ENCODE measurements around the gene STAG1.

STAG1 gene

GRCh38 chr3:136444581-136444980 lies 307.6 kb downstream of the STAG1 start:
- no peak overlapping the region for H2AFZ ChIP-seq (ENCODE audit: low read length)
- H3K9ac ChIP-seq (ENCODE audit: low read depth, low read length, poor library complexity, severe bottlenecking): no peak overlapping the region
- H3K27me3 ChIP-seq (ENCODE audit: insufficient read depth, low read length, poor library complexity, severe bottlenecking): no peaks in the 10 kb centered on the region
- no peak overlapping the region for H3K4me2 ChIP-seq (ENCODE audit: low read depth, low read length, poor library complexity, severe bottlenecking)
- no peaks in the 10 kb centered on the region for H3K9me2 ChIP-seq (replicated peaks; ENCODE audit: low read depth, low read length)
- H3K4me3 ChIP-seq (ENCODE audit: low read length, poor library complexity, severe bottlenecking): no peak overlapping the region
- peaks cover 36% of the 10 kb centered on the region; the same call in 1 of the 2 replicates for H3K36me3 ChIP-seq (ENCODE audit: insufficient read depth, low read length)
- H3F3A ChIP-seq (ENCODE audit: low read depth): no peaks in the 10 kb centered on the region
- TF ChIP-seq EZH2phosphoT487 (IDR thresholded peaks at IDR 0.05; ENCODE audit: borderline replicate concordance) (no peak), CTCF (conservative IDR thresholded peaks at IDR 0.05; ENCODE audit: low read length) (no peak)
- H3K9me3 ChIP-seq (ENCODE audit: insufficient read depth, low read depth, low read length): no peaks in the 10 kb centered on the region
- no peaks in the 10 kb centered on the region for H4K20me1 ChIP-seq (ENCODE audit: insufficient read depth, low read length, poor library complexity, severe bottlenecking)
- no peaks in the 10 kb centered on the region for H3K79me2 ChIP-seq (ENCODE audit: insufficient read depth, low read length)
- H3K4me1 ChIP-seq (ENCODE audit: insufficient read depth, low read length, poor library complexity, severe bottlenecking): no peaks in the 10 kb centered on the region

- Histone ChIP-seq H4K20me1 (ENCODE audit: insufficient read depth, low read length, poor library complexity, severe bottlenecking) (no peaks in the 10 kb centered on the region), H3K9ac (ENCODE audit: low read depth, low read length, poor library complexity, severe bottlenecking) (no peak overlapping the region), H3K4me3 (ENCODE audit: low read length, poor library complexity, severe bottlenecking) (no peak overlapping the region), H2AFZ (ENCODE audit: low read length) (no peak overlapping the region), H3K9me2 (replicated peaks; ENCODE audit: low read depth, low read length) (no peaks in the 10 kb centered on the region), H3K4me2 (ENCODE audit: low read depth, low read length, poor library complexity, severe bottlenecking) (no peak overlapping the region), H3K27me3 (ENCODE audit: insufficient read depth, low read length, poor library complexity, severe bottlenecking) (no peaks in the 10 kb centered on the region), H3F3A (ENCODE audit: low read depth) (no peaks in the 10 kb centered on the region), H3K36me3 (ENCODE audit: insufficient read depth, low read length) (peaks cover 40% of the 10 kb centered on the region; the same call in 1 of the 2 replicates), H3K9me3 (ENCODE audit: insufficient read depth, low read depth, low read length) (no peaks in the 10 kb centered on the region), H3K79me2 (ENCODE audit: insufficient read depth, low read length) (no peaks in the 10 kb centered on the region), H3K4me1 (ENCODE audit: insufficient read depth, low read length, poor library complexity, severe bottlenecking) (no peaks in the 10 kb centered on the region)
- no peak for TF ChIP-seq CTCF (conservative IDR thresholded peaks at IDR 0.05; ENCODE audit: low read length)
- no peak for TF ChIP-seq EZH2phosphoT487 (IDR thresholded peaks at IDR 0.05; ENCODE audit: borderline replicate concordance)
Measured at GRCh38 chr3:136437043-136437442, 315.1 kb downstream of the STAG1 start.

- H3F3A ChIP-seq (ENCODE audit: low read depth): no peaks in the 10 kb centered on the region
- H3K9me3 ChIP-seq (ENCODE audit: insufficient read depth, low read depth, low read length): no peaks in the 10 kb centered on the region
- no peaks in the 10 kb centered on the region for H3K9me2 ChIP-seq (replicated peaks; ENCODE audit: low read depth, low read length)
- H3K4me2 ChIP-seq (ENCODE audit: low read depth, low read length, poor library complexity, severe bottlenecking): no peak overlapping the region
- no peaks in the 10 kb centered on the region for H3K4me1 ChIP-seq (ENCODE audit: insufficient read depth, low read length, poor library complexity, severe bottlenecking)
- no peak for TF ChIP-seq EZH2phosphoT487 (IDR thresholded peaks at IDR 0.05; ENCODE audit: borderline replicate concordance)
- no peak for TF ChIP-seq CTCF (conservative IDR thresholded peaks at IDR 0.05; ENCODE audit: low read length)
- no peak overlapping the region for H2AFZ ChIP-seq (ENCODE audit: low read length)
- no peaks in the 10 kb centered on the region for H3K79me2 ChIP-seq (ENCODE audit: insufficient read depth, low read length)
- no peak overlapping the region for H3K9ac ChIP-seq (ENCODE audit: low read depth, low read length, poor library complexity, severe bottlenecking)
- peaks cover 31% of the 10 kb centered on the region; the same call in 1 of the 2 replicates for H3K36me3 ChIP-seq (ENCODE audit: insufficient read depth, low read length)
- no peaks in the 10 kb centered on the region for H3K27me3 ChIP-seq (ENCODE audit: insufficient read depth, low read length, poor library complexity, severe bottlenecking)
- no peaks in the 10 kb centered on the region for H4K20me1 ChIP-seq (ENCODE audit: insufficient read depth, low read length, poor library complexity, severe bottlenecking)
- no peak overlapping the region for H3K4me3 ChIP-seq (ENCODE audit: low read length, poor library complexity, severe bottlenecking)
Measured at GRCh38 chr3:136434429-136434828, 317.7 kb downstream of the STAG1 start.

Measured in Loucy (cell line).